K562 (cell line): ENCODE data around the gene FGF14. TPM values are rescaled to one million over a fixed set of nuclear protein-coding genes. Genes with fewer than 3 reads are reported as not detected.

Source experiments
- FOXK1 ChIP-seq: sonication (generic); formaldehyde crosslinking; IDR thresholded peaks from 2 replicates; pipeline ENCODE4 v1.8.0; 2022; ENCODE audit warnings: missing genetic modification reagents, mild to moderate bottlenecking, borderline replicate concordance
- GABPB1 ChIP-seq: sonication (generic); formaldehyde crosslinking; IDR thresholded peaks from 2 replicates; pipeline ENCODE4 v1.8.0; 2022; ENCODE audit warnings: mild to moderate bottlenecking, missing genetic modification reagents
- GTF2E2 ChIP-seq: fragments of 200-800 bp; sonication (Bioruptor generic); IDR thresholded peaks from 2 replicates; pipeline ENCODE4 v1.6.1; 2016; ENCODE audit warnings: missing genetic modification characterization, missing compliant biosample characterization
- HOXB6 ChIP-seq: fragments of 250-450 bp; sonication (Bioruptor Pico); IDR thresholded peaks from 2 replicates; pipeline ENCODE4 v1.5.1; 2022; ENCODE audit warnings: mild to moderate bottlenecking, borderline replicate concordance
- KDM4B ChIP-seq, 2 experiments: fragments of 450-650 bp in 1 of 2; sonication (generic) in 1 of 2; IDR thresholded peaks; 2 replicates each; pipeline ENCODE4 v1.6.1; 2016 to 2017; ENCODE audit warnings: borderline replicate concordance in 2 of 2, antibody characterized with exemption in 1 of 2, low read depth in 1 of 2, mild to moderate bottlenecking in 1 of 2
- MYNN ChIP-seq, 2 experiments: sonication (generic); formaldehyde crosslinking in 1 of 2; IDR thresholded peaks; 2 replicates each; pipeline versions ENCODE4 v1.5.0 to v1.6.1; 2016 to 2020; ENCODE audit warnings: antibody characterized with exemption in 1 of 2, missing genetic modification reagents in 1 of 2
- PHTF2 ChIP-seq: fragments of 250-450 bp; sonication (Bioruptor Pico); IDR thresholded peaks from 2 replicates; pipeline ENCODE4 v1.5.0; 2021; ENCODE audit warnings: mild to moderate bottlenecking
- SMARCE1 ChIP-seq: fragments of 450-650 bp; IDR thresholded peaks from 2 replicates; pipeline ENCODE4 v1.7.1; 2016; ENCODE audit warnings: mild to moderate bottlenecking
- TRIM24 ChIP-seq, 2 experiments: fragments of 450-650 bp; IDR thresholded peaks; 2 replicates each; pipeline ENCODE4 v1.6.1; 2016
- ZNF354B ChIP-seq: fragments of 250-450 bp; sonication (Bioruptor Pico); IDR thresholded peaks from 2 replicates; pipeline ENCODE4 v1.4.0; 2020
- polyA plus RNA-seq, 8 experiments: library from polyadenylated mRNA; depleted of rRNA in 4 of 8; stranded (reverse) in 5 of 8; unstranded in 3 of 8; fragments of >200 nt; fragmentation: Nextera tagmentation in 2 of 8; fragmentation: Illumina TruSeq in 1 of 8; extraction: Ambion mirVana in 2 of 8; extraction: Trizol in 1 of 8; gene quantifications; 2 replicates each; pipeline versions ENCODE4 v1.2.1 to v1.2.3, GENCODE V29; 2011 to 2014; ENCODE audit warnings: inconsistent platforms in 1 of 8, missing spikeins in 1 of 8
- total RNA-seq, 7 experiments: library from RNA; depleted of rRNA in 6 of 7; stranded (reverse); fragments of >200 nt in 6 of 7; fragmentation: Illumina TruSeq in 2 of 7; extraction: Trizol in 2 of 7; gene quantifications; 2 replicates each; pipeline versions ENCODE4 v1.2.1 to v1.2.3, GENCODE V29; 2011 to 2021; ENCODE audit warnings: low replicate concordance in 1 of 7
- TF ChIP-seq, protein P1 (sequence below): fragments of 250-450 bp; sonication (Bioruptor Pico); IDR thresholded peaks from 2 replicates; pipeline ENCODE4 v1.5.1; 2021; ENCODE audit warnings: mild to moderate bottlenecking
- TF ChIP-seq, protein P2 (sequence below): sonication (generic); formaldehyde crosslinking; IDR thresholded peaks from 2 replicates; pipeline ENCODE4 v1.8.0; 2022; ENCODE audit warnings: mild to moderate bottlenecking, low read depth, missing genetic modification reagents
- TF ChIP-seq, protein P3 (sequence below): fragments of 200-400 bp; formaldehyde crosslinking; IDR thresholded peaks from 2 replicates; pipeline ENCODE4 v1.6.1; 2017; ENCODE audit warnings: mild to moderate bottlenecking, low read depth, low read length, moderate library complexity

The FGF14 gene
- total and polyA plus RNA-seq, 9 of the 15 experiments (the other 6 are each of a cell fraction or from before 2014, with no cell fraction given), result not detected

DNA sequence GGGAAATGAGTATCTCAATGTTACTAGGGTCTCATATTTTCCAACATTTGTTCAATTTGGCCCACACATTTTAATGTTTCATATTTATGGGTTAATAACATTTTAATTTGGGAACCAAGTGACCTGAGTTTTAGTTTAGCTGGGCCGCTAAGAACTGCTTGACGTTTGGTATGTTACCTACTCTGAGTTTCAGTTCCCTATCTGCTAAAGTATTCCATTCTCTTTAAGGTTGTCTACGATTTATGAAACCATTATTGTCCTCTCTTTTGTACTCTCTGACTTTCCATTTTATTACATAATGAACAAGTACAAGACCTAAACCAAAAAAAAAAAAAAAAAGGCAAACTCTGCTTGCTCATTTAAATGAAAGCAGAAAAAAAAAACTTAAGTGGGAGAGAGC, 89.9 kb downstream of the FGF14 start (continued):
- TF ChIP-seq GTF2E2 (no peak), SMARCE1 (no peak), HOXB6 (CRISPR knock-in tag) (no peak), GABPB1 (CRISPR knock-in tag) (no peak), ZNF354B (no peak), PHTF2 (CRISPR knock-in tag) (no peak), MYNN (IDR thresholded peaks at IDR 0.05) (no peak), MYNN (CRISPR knock-in tag; IDR thresholded peaks at IDR 0.05) (no peak), FOXK1 (no peak), KDM4B (IDR thresholded peaks at IDR 0.05; ENCODE audit: borderline replicate concordance in 2 of 2, low read depth in 1 of 2) (no peak), TRIM24 (IDR thresholded peaks at IDR 0.05) (no peak)
- TF ChIP-seq, protein P1, sequence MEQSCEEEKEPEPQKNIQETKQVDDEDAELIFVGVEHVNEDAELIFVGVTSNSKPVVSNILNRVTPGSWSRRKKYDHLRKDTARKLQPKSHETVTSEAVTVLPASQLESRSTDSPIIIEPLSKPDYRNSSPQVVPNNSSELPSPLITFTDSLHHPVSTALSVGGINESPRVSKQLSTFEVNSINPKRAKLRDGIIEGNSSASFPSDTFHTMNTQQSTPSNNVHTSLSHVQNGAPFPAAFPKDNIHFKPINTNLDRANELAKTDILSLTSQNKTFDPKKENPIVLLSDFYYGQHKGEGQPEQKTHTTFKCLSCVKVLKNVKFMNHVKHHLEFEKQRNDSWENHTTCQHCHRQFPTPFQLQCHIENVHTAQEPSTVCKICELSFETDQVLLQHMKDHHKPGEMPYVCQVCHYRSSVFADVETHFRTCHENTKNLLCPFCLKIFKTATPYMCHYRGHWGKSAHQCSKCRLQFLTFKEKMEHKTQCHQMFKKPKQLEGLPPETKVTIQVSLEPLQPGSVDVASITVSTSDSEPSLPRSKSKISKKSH, result no peak
- TF ChIP-seq, protein P2, sequence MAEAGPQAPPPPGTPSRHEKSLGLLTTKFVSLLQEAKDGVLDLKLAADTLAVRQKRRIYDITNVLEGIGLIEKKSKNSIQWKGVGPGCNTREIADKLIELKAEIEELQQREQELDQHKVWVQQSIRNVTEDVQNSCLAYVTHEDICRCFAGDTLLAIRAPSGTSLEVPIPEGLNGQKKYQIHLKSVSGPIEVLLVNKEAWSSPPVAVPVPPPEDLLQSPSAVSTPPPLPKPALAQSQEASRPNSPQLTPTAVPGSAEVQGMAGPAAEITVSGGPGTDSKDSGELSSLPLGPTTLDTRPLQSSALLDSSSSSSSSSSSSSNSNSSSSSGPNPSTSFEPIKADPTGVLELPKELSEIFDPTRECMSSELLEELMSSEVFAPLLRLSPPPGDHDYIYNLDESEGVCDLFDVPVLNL, result no peak
- TF ChIP-seq, protein P3, sequence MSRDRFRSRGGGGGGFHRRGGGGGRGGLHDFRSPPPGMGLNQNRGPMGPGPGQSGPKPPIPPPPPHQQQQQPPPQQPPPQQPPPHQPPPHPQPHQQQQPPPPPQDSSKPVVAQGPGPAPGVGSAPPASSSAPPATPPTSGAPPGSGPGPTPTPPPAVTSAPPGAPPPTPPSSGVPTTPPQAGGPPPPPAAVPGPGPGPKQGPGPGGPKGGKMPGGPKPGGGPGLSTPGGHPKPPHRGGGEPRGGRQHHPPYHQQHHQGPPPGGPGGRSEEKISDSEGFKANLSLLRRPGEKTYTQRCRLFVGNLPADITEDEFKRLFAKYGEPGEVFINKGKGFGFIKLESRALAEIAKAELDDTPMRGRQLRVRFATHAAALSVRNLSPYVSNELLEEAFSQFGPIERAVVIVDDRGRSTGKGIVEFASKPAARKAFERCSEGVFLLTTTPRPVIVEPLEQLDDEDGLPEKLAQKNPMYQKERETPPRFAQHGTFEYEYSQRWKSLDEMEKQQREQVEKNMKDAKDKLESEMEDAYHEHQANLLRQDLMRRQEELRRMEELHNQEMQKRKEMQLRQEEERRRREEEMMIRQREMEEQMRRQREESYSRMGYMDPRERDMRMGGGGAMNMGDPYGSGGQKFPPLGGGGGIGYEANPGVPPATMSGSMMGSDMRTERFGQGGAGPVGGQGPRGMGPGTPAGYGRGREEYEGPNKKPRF, result no peak
